T-helper 2 cell treated with Interferon-gamma antibody and Interleukin-4, amounts not matched to agents 100 ng/mL and 5 ng/mL, for 36 hours (primary cell): ENCODE data around the gene ADH1B. TPM values are rescaled to one million over a fixed set of nuclear protein-coding genes. Genes with fewer than 3 reads are reported as not detected.

ENCODE experiments used
- total RNA-seq: library from RNA; stranded (reverse); gene quantifications from 2 replicates; pipeline ENCODE4 v1.2.3, GENCODE V29; 2022

ADH1B gene
- total RNA-seq, 1 donor from 2014 or later: not detected

Other genes with a start within 250 kb of the ADH1B start
- 107 and 108 TPM in 2 replicates for gene ADH5, start 232.6 kb downstream of the ADH1B start, total RNA-seq
- not detected in 2 replicates for gene ADH4, start 177.1 kb downstream of the ADH1B start, total RNA-seq
- not detected in 2 replicates for gene ADH6, start 102.2 kb downstream of the ADH1B start, total RNA-seq
- not detected in 2 replicates for gene ADH1A, start 30.4 kb downstream of the ADH1B start, total RNA-seq
- not detected in 2 replicates for gene ADH1C, start 31.3 kb upstream of the ADH1B start, total RNA-seq
- not detected in 2 replicates for gene ADH7, start 113.9 kb upstream of the ADH1B start, total RNA-seq
- not detected in 2 replicates for gene C4orf17, start 189.6 kb upstream of the ADH1B start, total RNA-seq
- gene TRMT10A, start 242.6 kb upstream of the ADH1B start, total RNA-seq: 7.2 and 8.5 TPM in 2 replicates